Measurements from ENCODE around the gene PRR36. TPM values are rescaled to one million over a fixed set of nuclear protein-coding genes. Genes with fewer than 3 reads are reported as not detected.

Gene PRR36
- total and polyA plus RNA-seq, 12 donors: 0.01 to 0.07 (median 0.05) TPM; not detected in 9

- DNase-seq: no peak
- intact Hi-C loops (cut with DNase I): no loop called here
- Histone ChIP-seq H3K36me3 (peaks cover 0 to 9% (median 0%) of the 10 kb centered on the region in 9 donors), H3K4me1 (peaks cover 0 to 12% (median 0%) of the 10 kb centered on the region in 9 donors), H3K27me3 (no peaks in the 10 kb centered on the region), H3K4me3 (no peak overlapping the region), H3K9me3 (no peaks in the 10 kb centered on the region), H3K27ac (no peak overlapping the region)
- ATAC-seq: no peak
- no peak for TF ChIP-seq CTCF (IDR thresholded peaks at IDR 0.05)
- 90 to 93% methylated on average over 20 of the region's 20 CpGs for WGBS, 2 donors
Measured at GRCh38 chr19:7845390-7846154, 28.6 kb downstream of the PRR36 start.

GRCh38 chr19:7844951-7845350 lies 29.2 kb downstream of the PRR36 start:
- intact Hi-C loops (cut with DNase I): no loop called here
- Histone ChIP-seq H3K27me3 (no peaks in the 10 kb centered on the region), H3K9me3 (no peaks in the 10 kb centered on the region), H3K4me3 (no peak overlapping the region), H3K36me3 (peaks cover 0 to 9% (median 0%) of the 10 kb centered on the region in 9 donors), H3K27ac (no peak overlapping the region), H3K4me1 (peaks cover 0 to 6% (median 0%) of the 10 kb centered on the region in 9 donors)
- ATAC-seq (no peak), DNase-seq (no peak)
- WGBS, 2 donors: 81 to 92% methylated on average over 10 of the region's 10 CpGs
- no peak for TF ChIP-seq CTCF (IDR thresholded peaks at IDR 0.05)

GRCh38 chr19:7844405-7844804 lies 29.8 kb downstream of the PRR36 start:
- Histone ChIP-seq H3K36me3 (peaks cover 0 to 7% (median 0%) of the 10 kb centered on the region in 9 donors), H3K27me3 (no peaks in the 10 kb centered on the region), H3K9me3 (no peaks in the 10 kb centered on the region), H3K4me3 (no peak overlapping the region), H3K4me1 (peaks cover 0 to under 1% (median 0%) of the 10 kb centered on the region in 9 donors), H3K27ac (no peak overlapping the region)
- no peak for DNase-seq
- ATAC-seq: no peak
- 85 to 95% methylated on average over 5 of the region's 5 CpGs for WGBS, 2 donors
- no peak for TF ChIP-seq CTCF (IDR thresholded peaks at IDR 0.05)
- intact Hi-C loops (cut with DNase I): no loop called here

- TF ChIP-seq CTCF (IDR thresholded peaks at IDR 0.05): no peak
- Histone ChIP-seq H3K36me3 (no peaks in the 10 kb centered on the region), H3K9me3 (no peaks in the 10 kb centered on the region), H3K27ac (no peak overlapping the region), H3K4me3 (no peak overlapping the region), H3K27me3 (no peaks in the 10 kb centered on the region), H3K4me1 (no peaks in the 10 kb centered on the region)
- WGBS, 2 donors: 92 to 95% methylated on average over 6 of the region's 6 CpGs
- DNase-seq (no peak), ATAC-seq (no peak)
- intact Hi-C loops (cut with DNase I): no loop called here
Measured at GRCh38 chr19:7843521-7843920, 30.7 kb downstream of the PRR36 start.
